Measurements from ENCODE around the gene PAPPA.

GRCh38 chr9:116361547-116361946 lies 208.0 kb downstream of the PAPPA start:
- TF ChIP-seq EGR1 (IDR thresholded peaks at IDR 0.05; ENCODE audit: borderline replicate concordance, low read depth, low read length) (no peak), CTCF (IDR thresholded peaks at IDR 0.05; ENCODE audit: control extremely low read depth in 1 of 3, insufficient read depth in 1 of 3, low read depth in 1 of 3, low read length in 3 of 3) (no peak), NANOG (IDR thresholded peaks at IDR 0.05; ENCODE audit: insufficient read depth, low read depth, low read length, poor library complexity, severe bottlenecking) (no peak), TBP (IDR thresholded peaks at IDR 0.05; ENCODE audit: low read depth, low read length) (no peak), EZH2 (IDR thresholded peaks at IDR 0.05; ENCODE audit: low read depth, low read length, severe bottlenecking) (no peak)

Data from H1 (cell line).